ENCODE data around the gene NT5E.

DNA sequence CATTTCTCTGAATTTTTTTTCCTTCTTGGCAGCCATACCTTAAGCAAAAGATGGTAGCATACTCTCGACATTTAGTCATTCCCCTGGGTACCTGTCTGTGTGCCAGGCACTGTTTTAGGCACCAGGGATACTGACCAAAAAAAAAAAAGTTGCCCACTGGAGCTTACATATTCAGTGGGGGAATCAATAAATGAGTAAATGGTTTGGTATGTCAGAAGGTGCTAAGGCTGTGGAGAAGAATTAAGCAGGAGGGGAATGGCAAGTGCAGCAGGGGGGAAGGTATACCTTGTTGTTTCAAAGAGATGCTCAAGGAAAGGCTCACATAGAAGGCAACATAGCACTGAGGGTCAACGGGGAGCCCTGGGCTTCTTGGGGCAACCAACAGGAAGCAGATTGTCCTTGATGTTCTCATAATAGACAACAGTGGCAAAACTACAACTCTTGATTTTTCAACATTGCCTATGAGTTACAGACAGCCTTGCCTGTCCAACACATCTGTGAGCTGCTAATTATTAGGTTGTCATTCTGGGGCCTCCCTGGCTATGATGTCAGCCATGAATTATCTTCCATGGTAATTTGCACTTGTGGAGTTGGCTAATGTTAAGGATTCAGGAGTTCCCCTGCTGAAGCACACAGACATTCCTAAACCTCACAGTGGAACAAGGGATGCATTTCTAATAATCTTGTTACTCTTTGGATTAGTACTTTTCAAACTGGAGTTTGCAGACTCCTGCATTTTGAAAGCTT lies 19.6 kb downstream of the NT5E start:
- TF ChIP-seq EZH2 (IDR thresholded peaks at IDR 0.05) (no peak), POLR2AphosphoS5 (IDR thresholded peaks at IDR 0.05; ENCODE audit: borderline replicate concordance, low read depth, low read length) (no peak)
